Central memory CD8-positive, alpha-beta T cell (primary cell): Measurements from ENCODE around the gene CHIA.

Source experiments
- ATAC-seq: fragments of 150-1000 bp; cut with Tn5 transposase; replicated peaks from 2 replicates; pipeline ENCODE4 v1.10.0; 2022; ENCODE audit warnings: mild to moderate bottlenecking, moderate FRiP score, moderate number of reproducible peaks; ENCODE audit not compliant: poor library complexity, severe bottlenecking; ENCODE audit errors: extremely low read depth
- DNase-seq, 2 donors: peaks; one replicate each; pipeline ENCODE4 v3.0.0; 2021; ENCODE audit warnings: low spot score in 2 of 2
- H3K27ac Mint-ChIP-seq: one replicate; pipeline ENCODE4 v1.8.0; 2022; ENCODE audit warnings: low read depth, mild to moderate bottlenecking, moderate library complexity, mixed read lengths
- H3K27me3 Mint-ChIP-seq: one replicate; pipeline ENCODE4 v1.8.0; 2022; ENCODE audit warnings: mixed read lengths
- H3K36me3 Mint-ChIP-seq: one replicate; pipeline ENCODE4 v1.8.0; 2022; ENCODE audit warnings: mild to moderate bottlenecking, moderate library complexity, mixed read lengths; ENCODE audit not compliant: insufficient read depth
- H3K4me1 Mint-ChIP-seq: one replicate; pipeline ENCODE4 v1.8.0; 2022; ENCODE audit warnings: mixed read lengths
- H3K4me3 Mint-ChIP-seq: one replicate; pipeline ENCODE4 v1.8.0; 2022; ENCODE audit warnings: mild to moderate bottlenecking, moderate library complexity, mixed read lengths
- H3K9me3 Mint-ChIP-seq: one replicate; pipeline ENCODE4 v1.8.0; 2022; ENCODE audit warnings: mixed read lengths

CHIA gene

GRCh38 chr1:111290630-111291029 is at the start of gene CHIA:
Gene CHIA, plus strand, starts transcription at chr1:111290851. Its CDS starts 19,617 bp downstream, at chr1:111310468.
- H3K4me1 Mint-ChIP-seq, result peaks cover 6% of the 10 kb centered on the region
- H3K27me3 Mint-ChIP-seq, result no peaks in the 10 kb centered on the region
- H3K9me3 Mint-ChIP-seq, result no peaks in the 10 kb centered on the region
- ATAC-seq (no peak), DNase-seq (no peak)
- H3K27ac Mint-ChIP-seq, result no peak within 1 kb of the TSS
- H3K4me3 Mint-ChIP-seq, result no peak within 1 kb of the TSS
- no peaks in the 10 kb centered on the region for H3K36me3 Mint-ChIP-seq

GRCh38 chr1:111241797-111242196 is 48.9 kb upstream of the CHIA start:
- Mint-ChIP-seq H3K4me1 (peaks cover 9% of the 10 kb centered on the region), H3K27ac (no peak overlapping the region), H3K9me3 (no peaks in the 10 kb centered on the region), H3K4me3 (no peak overlapping the region), H3K27me3 (no peaks in the 10 kb centered on the region), H3K36me3 (peaks cover 4% of the 10 kb centered on the region)
- ATAC-seq (no peak), DNase-seq (no peak)

GRCh38 chr1:111242805-111243523 is 47.7 kb upstream of the CHIA start:
- Mint-ChIP-seq H3K9me3 (no peaks in the 10 kb centered on the region), H3K27me3 (no peaks in the 10 kb centered on the region), H3K4me3 (no peak overlapping the region), H3K4me1 (peaks cover 9% of the 10 kb centered on the region), H3K27ac (peak overlapping the region; percentile 7), H3K36me3 (peaks cover 2% of the 10 kb centered on the region)
- ATAC-seq (no peak), DNase-seq (no peak)

GRCh38 chr1:111247125-111247838 is 43.4 kb upstream of the CHIA start:
- Mint-ChIP-seq H3K4me3 (no peak overlapping the region), H3K36me3 (peaks cover 2% of the 10 kb centered on the region), H3K27ac (no peak overlapping the region), H3K27me3 (no peaks in the 10 kb centered on the region), H3K4me1 (peaks cover 11% of the 10 kb centered on the region), H3K9me3 (no peaks in the 10 kb centered on the region)
- no peak for ATAC-seq
- DNase-seq, result no peak

GRCh38 chr1:111249960-111250359 is 40.7 kb upstream of the CHIA start:
- DNase-seq, result no peak
- Mint-ChIP-seq H3K36me3 (peaks cover 2% of the 10 kb centered on the region), H3K9me3 (no peaks in the 10 kb centered on the region), H3K4me3 (no peak overlapping the region), H3K27me3 (peaks cover 2% of the 10 kb centered on the region), H3K27ac (no peak overlapping the region), H3K4me1 (peaks cover 11% of the 10 kb centered on the region)
- no peak for ATAC-seq

GRCh38 chr1:111251570-111251969 is 39.1 kb upstream of the CHIA start:
- ATAC-seq (peak; percentile 56), DNase-seq (no peak)
- Mint-ChIP-seq H3K4me1 (peaks cover 11% of the 10 kb centered on the region), H3K27ac (peak overlapping the region; percentile 73), H3K36me3 (peaks cover 2% of the 10 kb centered on the region), H3K9me3 (no peaks in the 10 kb centered on the region), H3K27me3 (peaks cover 12% of the 10 kb centered on the region), H3K4me3 (no peak overlapping the region)

GRCh38 chr1:111252786-111253185 is 37.9 kb upstream of the CHIA start:
- peaks cover 12% of the 10 kb centered on the region for H3K27me3 Mint-ChIP-seq
- no peak overlapping the region for H3K27ac Mint-ChIP-seq
- H3K9me3 Mint-ChIP-seq, result no peaks in the 10 kb centered on the region
- no peak for DNase-seq
- peaks cover 2% of the 10 kb centered on the region for H3K36me3 Mint-ChIP-seq
- peaks cover 11% of the 10 kb centered on the region for H3K4me1 Mint-ChIP-seq
- no peak overlapping the region for H3K4me3 Mint-ChIP-seq
- ATAC-seq, result no peak

- Mint-ChIP-seq H3K9me3 (no peaks in the 10 kb centered on the region), H3K27ac (no peak overlapping the region), H3K4me1 (peaks cover 11% of the 10 kb centered on the region), H3K27me3 (peaks cover 12% of the 10 kb centered on the region), H3K4me3 (no peak overlapping the region), H3K36me3 (peaks cover 2% of the 10 kb centered on the region)
- DNase-seq (no peak), ATAC-seq (no peak)
These were observed 36.8 kb upstream of the CHIA start for GRCh38 chr1:111253876-111254275.

- Mint-ChIP-seq H3K27ac (no peak overlapping the region), H3K4me3 (no peak overlapping the region), H3K9me3 (no peaks in the 10 kb centered on the region), H3K27me3 (peaks cover 12% of the 10 kb centered on the region), H3K4me1 (peaks cover under 1% of the 10 kb centered on the region), H3K36me3 (no peaks in the 10 kb centered on the region)
- no peak for DNase-seq
- ATAC-seq, result no peak
These were observed 33.5 kb upstream of the CHIA start for GRCh38 chr1:111256988-111257658.

- ATAC-seq (no peak), DNase-seq (no peak)
- Mint-ChIP-seq H3K4me3 (no peak overlapping the region), H3K36me3 (no peaks in the 10 kb centered on the region), H3K9me3 (no peaks in the 10 kb centered on the region), H3K27ac (no peak overlapping the region), H3K27me3 (peaks cover 39% of the 10 kb centered on the region), H3K4me1 (no peaks in the 10 kb centered on the region)
These were observed 22.7 kb upstream of the CHIA start for GRCh38 chr1:111267801-111268508.

- no peak overlapping the region for H3K4me3 Mint-ChIP-seq
- H3K36me3 Mint-ChIP-seq, result no peaks in the 10 kb centered on the region
These were observed 20.7 kb upstream of the CHIA start for GRCh38 chr1:111269825-111270406.

GRCh38 chr1:111270771-111271463 is 19.7 kb upstream of the CHIA start:
- H3K36me3 Mint-ChIP-seq, result no peaks in the 10 kb centered on the region
- no peak overlapping the region for H3K4me3 Mint-ChIP-seq
- no peak for ATAC-seq
- H3K9me3 Mint-ChIP-seq, result no peaks in the 10 kb centered on the region
- H3K27ac Mint-ChIP-seq, result no peak overlapping the region
- peaks cover 6% of the 10 kb centered on the region for H3K4me1 Mint-ChIP-seq
- DNase-seq, result no peak
- peaks cover 39% of the 10 kb centered on the region for H3K27me3 Mint-ChIP-seq

More at GRCh38 chr1:111269825-111270406, 20.7 kb upstream of the CHIA start:
- Mint-ChIP-seq H3K9me3 (no peaks in the 10 kb centered on the region), H3K27ac (no peak overlapping the region), H3K27me3 (peaks cover 39% of the 10 kb centered on the region), H3K4me1 (peaks cover 6% of the 10 kb centered on the region)
- ATAC-seq (no peak), DNase-seq (no peak)
